HL-60 (cell line): ENCODE results near the gene MYOM1.
"Not testable (repeated sequence)": the region's sequence is repeated elsewhere in the genome, so short reads cannot be mapped to it uniquely, and the experiment has no call there.

ENCODE experiments used
- DNase-seq, 2 experiments: peaks; one replicate each; pipeline ENCODE4 v3.0.0-alpha.2; 2010 to 2020; ENCODE audit warnings: low read depth in 1 of 2, low spot score in 1 of 2
- H3K27ac ChIP-seq: fragments of 250-450 bp; sonication (Bioruptor Pico); replicated peaks from 2 replicates; pipeline ENCODE4 v1.5.1; 2020; ENCODE audit warnings: mild to moderate bottlenecking, moderate library complexity
- H3K27me3 ChIP-seq: fragments of 250-450 bp; sonication (Bioruptor Pico); 2 replicates; pipeline ENCODE4 v1.5.1; 2021; ENCODE audit warnings: mild to moderate bottlenecking, moderate library complexity; ENCODE audit not compliant: insufficient read depth, poor library complexity, severe bottlenecking
- H3K4me3 ChIP-seq: replicated peaks from 2 replicates; pipeline ENCODE4 v1.5.1; 2011; ENCODE audit warnings: mild to moderate bottlenecking, control low read depth, low read length; ENCODE audit not compliant: insufficient read depth
- GABPA ChIP-seq: IDR thresholded peaks from 2 replicates; pipeline ENCODE4 v1.6.1; 2012; ENCODE audit warnings: low read depth
- POLR2AphosphoS5 ChIP-seq: IDR thresholded peaks from 2 replicates; pipeline ENCODE4 v1.6.1; 2012; ENCODE audit warnings: low read depth
- SPI1 ChIP-seq: IDR thresholded peaks from 2 replicates; pipeline ENCODE4 v1.6.1; 2012; ENCODE audit warnings: low read depth, mild to moderate bottlenecking, borderline replicate concordance
- TF ChIP-seq, protein P1 (sequence below): IDR thresholded peaks from one replicate; pipeline ENCODE4 v1.5.1; 2011; ENCODE audit warnings: low read length, control low read depth, inconsistent platforms; ENCODE audit not compliant: insufficient read depth
- TF ChIP-seq, protein P2 (sequence below): IDR thresholded peaks from 2 replicates; pipeline ENCODE4 v1.6.1; 2012; ENCODE audit warnings: low read depth; ENCODE audit not compliant: insufficient replicate concordance

Gene MYOM1

DNA sequence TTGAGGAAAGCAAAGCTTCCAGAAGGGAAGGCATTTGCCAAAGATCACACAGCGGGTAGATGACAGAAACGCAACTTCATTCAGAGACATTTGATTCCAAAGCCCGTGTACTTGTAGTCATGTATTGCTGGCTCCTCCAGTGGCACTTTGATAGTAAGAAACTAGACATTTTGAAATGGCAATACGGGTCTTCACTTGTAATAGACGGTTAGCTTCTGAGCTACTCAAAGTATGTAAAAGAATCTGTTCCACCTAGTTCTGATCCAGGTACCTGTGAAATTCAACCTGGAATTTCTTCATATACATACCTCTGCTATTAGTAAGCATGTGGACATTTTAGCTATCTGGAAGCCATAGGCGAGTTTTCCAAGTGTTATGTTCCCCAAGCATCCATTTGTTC, 1.7 kb upstream of the MYOM1 start:
- no peaks in the 10 kb centered on the region for H3K27me3 ChIP-seq
- no peak for TF ChIP-seq GABPA
- TF ChIP-seq POLR2AphosphoS5, result no peak
- TF ChIP-seq, protein P1, sequence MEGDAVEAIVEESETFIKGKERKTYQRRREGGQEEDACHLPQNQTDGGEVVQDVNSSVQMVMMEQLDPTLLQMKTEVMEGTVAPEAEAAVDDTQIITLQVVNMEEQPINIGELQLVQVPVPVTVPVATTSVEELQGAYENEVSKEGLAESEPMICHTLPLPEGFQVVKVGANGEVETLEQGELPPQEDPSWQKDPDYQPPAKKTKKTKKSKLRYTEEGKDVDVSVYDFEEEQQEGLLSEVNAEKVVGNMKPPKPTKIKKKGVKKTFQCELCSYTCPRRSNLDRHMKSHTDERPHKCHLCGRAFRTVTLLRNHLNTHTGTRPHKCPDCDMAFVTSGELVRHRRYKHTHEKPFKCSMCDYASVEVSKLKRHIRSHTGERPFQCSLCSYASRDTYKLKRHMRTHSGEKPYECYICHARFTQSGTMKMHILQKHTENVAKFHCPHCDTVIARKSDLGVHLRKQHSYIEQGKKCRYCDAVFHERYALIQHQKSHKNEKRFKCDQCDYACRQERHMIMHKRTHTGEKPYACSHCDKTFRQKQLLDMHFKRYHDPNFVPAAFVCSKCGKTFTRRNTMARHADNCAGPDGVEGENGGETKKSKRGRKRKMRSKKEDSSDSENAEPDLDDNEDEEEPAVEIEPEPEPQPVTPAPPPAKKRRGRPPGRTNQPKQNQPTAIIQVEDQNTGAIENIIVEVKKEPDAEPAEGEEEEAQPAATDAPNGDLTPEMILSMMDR, result no peak
- TF ChIP-seq, protein P2, sequence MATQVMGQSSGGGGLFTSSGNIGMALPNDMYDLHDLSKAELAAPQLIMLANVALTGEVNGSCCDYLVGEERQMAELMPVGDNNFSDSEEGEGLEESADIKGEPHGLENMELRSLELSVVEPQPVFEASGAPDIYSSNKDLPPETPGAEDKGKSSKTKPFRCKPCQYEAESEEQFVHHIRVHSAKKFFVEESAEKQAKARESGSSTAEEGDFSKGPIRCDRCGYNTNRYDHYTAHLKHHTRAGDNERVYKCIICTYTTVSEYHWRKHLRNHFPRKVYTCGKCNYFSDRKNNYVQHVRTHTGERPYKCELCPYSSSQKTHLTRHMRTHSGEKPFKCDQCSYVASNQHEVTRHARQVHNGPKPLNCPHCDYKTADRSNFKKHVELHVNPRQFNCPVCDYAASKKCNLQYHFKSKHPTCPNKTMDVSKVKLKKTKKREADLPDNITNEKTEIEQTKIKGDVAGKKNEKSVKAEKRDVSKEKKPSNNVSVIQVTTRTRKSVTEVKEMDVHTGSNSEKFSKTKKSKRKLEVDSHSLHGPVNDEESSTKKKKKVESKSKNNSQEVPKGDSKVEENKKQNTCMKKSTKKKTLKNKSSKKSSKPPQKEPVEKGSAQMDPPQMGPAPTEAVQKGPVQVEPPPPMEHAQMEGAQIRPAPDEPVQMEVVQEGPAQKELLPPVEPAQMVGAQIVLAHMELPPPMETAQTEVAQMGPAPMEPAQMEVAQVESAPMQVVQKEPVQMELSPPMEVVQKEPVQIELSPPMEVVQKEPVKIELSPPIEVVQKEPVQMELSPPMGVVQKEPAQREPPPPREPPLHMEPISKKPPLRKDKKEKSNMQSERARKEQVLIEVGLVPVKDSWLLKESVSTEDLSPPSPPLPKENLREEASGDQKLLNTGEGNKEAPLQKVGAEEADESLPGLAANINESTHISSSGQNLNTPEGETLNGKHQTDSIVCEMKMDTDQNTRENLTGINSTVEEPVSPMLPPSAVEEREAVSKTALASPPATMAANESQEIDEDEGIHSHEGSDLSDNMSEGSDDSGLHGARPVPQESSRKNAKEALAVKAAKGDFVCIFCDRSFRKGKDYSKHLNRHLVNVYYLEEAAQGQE, result no peak
- no peak for TF ChIP-seq SPI1
- no peak overlapping the region for H3K27ac ChIP-seq
- DNase-seq, result no peak
- no peak overlapping the region for H3K4me3 ChIP-seq

- not testable (repeated sequence) for H3K4me3 ChIP-seq, DNase-seq, H3K27ac ChIP-seq, H3K27me3 ChIP-seq
These were observed 1.1 kb upstream of the MYOM1 start for GRCh38 chr18:3220868-3221267.

DNA sequence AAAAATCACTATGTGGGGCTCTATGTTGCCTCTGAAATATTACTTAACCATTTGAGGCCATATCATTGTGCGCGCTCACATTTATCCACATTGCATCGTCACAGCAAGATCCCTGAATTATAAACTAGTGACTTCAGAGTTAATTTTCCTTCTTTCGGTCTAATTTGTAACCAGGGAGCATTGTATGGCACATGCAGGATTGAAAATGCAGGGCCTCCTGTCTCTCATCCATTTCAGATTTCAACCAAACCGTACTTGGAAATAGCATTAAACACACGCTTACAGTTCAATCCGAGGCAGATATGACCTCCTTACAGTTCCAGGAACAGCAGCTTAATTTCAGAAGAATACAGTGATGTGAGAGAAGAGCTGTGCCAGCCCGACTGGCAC, 532 bp downstream of the MYOM1 start:
- no peak overlapping the region for H3K27ac ChIP-seq
- DNase-seq, result no peak
- no peaks in the 10 kb centered on the region for H3K27me3 ChIP-seq
- H3K4me3 ChIP-seq, result no peak overlapping the region
- TF ChIP-seq, protein P1, result no peak
- no peak for TF ChIP-seq SPI1
- TF ChIP-seq, protein P2, result no peak

DNA sequence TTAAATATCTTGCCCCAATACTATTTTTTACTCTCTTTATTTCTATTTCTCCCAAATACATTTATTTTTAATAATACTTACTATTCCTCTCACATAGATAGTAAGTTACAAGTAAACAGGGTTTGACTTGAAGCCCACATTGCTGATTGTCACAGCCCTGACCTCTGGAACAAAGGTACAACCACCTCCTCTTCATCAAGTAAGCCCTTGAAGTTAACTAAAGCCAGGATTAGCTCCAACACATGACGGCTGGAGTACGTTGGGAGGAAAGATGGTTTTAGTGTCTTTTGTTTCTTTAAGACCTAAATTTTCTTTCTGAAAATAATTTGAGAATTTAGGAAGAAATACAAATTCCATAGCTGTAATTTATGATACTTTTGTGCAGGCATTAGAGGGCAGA, 949 bp downstream of the MYOM1 start:
- TF ChIP-seq POLR2AphosphoS5 (no peak), GABPA (no peak), SPI1 (no peak)
- TF ChIP-seq, protein P1, result no peak
- TF ChIP-seq, protein P2, result no peak
- Histone ChIP-seq H3K4me3 (no peak overlapping the region), H3K27ac (no peak overlapping the region), H3K27me3 (no peaks in the 10 kb centered on the region)
- no peak for DNase-seq
